T-helper 22 cell (primary cell): ENCODE results near the gene TMEM72.
"Not testable (repeated sequence)": the region's sequence is repeated elsewhere in the genome, so short reads cannot be mapped to it uniquely, and the experiment has no call there.

Experiments used
- DNase-seq: peaks from one replicate; pipeline ENCODE4 v3.0.0-alpha.2; 2020; ENCODE audit warnings: low read depth

TMEM72 gene

DNA sequence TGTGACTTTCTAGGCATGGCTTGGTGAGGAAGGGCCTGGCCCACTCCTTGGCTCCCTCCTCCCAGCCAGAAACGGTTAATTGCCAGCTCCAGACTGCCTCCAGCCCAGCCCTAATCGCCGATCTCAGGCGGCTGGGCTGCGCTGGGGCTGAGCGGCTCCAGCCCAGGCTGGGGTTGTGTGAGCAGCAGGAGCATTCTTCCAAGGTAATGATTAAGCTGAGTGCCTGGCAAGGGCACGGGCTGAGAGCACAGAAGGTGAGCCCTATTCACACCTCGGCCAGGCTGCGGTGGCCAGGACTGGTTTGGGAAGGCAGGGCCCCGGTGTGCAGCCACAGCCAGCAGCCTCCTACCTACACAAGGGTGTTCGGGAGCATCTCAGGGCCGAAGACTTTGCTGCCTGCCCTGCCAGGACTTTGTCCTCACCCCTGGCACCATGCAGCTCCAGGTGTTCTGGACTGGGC is at the start of gene TMEM72:
Gene TMEM72, plus strand, starts transcription at position 257 of the 460 bp plus-strand sequence. Its CDS starts 176 bp downstream, at position 433.
- no peak for DNase-seq

GRCh38 chr10:44862006-44862751 is 49.0 kb upstream of the TMEM72 start:
- no peak for DNase-seq

DNA sequence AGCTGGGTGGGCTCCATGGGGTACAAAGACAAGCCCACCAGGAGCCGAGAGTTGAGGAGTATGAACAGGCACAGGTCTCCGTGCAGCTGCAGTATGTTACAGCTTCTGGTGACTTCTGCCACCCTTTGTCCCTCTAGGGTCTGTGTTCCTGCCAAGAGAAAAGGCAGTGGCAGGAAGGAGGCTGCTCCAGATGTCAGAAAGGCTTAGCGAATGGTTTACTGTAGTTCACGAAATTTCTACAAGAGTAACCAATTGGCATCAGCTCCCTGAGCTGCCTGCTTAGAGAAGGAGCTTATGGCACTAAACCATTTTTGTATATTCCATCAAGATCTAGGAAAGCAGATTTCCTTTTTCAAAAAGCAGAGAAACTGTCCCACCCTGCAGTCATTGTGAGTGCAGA is 48.2 kb upstream of the TMEM72 start:
- DNase-seq = no peak

DNA sequence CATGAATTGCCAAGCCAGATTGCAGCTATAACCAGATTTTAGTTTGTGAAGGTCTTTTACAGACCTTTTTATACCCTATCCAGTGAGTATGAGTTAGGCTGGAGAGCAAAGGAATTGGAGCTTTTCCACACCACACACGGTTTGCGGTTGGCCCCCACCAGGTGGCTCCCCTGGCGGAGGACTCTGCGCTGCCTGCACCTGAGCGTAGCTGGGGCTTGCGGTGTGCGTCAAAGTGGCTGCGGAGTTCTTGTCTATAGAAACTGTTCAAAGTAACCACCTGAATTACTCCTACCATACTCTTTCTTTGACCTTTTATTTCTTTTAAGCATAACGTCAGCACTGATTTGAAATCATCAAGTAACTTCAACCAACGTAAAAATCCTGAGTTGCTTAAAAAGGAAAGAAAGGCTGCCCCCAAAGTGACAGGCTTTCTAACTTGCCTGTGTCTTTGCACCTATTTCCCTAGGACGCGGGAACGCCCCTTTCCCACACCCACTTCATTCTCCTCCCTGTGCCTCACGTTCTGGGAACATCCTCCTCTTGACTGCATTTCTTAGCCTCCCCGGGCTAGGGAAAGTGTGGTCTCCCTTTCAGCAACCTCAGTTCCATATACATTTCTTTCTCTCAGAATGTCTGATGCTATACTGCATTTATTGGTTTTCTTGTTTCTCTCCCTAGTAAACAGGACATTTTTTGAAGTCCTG is 47.6 kb upstream of the TMEM72 start:
- no peak for DNase-seq

DNA sequence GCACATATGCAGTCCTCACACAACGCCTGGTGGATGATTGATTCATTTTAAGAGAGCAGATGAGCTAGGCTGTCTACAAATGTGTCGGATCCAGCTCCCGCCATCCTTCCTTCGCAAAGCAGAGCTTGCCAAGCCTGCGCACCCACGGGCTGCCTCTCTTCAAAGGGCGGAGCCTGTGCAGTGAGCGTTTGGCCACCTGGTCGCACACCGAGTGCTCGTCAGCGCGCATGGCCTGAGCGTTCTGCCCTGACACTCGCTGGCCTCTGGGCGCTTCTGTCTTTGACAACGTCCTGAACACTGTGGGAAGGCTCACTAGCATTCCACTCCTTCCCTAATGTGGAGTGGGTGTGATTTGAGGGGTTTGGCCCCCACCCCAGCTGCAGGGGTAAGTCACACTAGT is 47.1 kb upstream of the TMEM72 start:
- DNase-seq = no peak

DNA sequence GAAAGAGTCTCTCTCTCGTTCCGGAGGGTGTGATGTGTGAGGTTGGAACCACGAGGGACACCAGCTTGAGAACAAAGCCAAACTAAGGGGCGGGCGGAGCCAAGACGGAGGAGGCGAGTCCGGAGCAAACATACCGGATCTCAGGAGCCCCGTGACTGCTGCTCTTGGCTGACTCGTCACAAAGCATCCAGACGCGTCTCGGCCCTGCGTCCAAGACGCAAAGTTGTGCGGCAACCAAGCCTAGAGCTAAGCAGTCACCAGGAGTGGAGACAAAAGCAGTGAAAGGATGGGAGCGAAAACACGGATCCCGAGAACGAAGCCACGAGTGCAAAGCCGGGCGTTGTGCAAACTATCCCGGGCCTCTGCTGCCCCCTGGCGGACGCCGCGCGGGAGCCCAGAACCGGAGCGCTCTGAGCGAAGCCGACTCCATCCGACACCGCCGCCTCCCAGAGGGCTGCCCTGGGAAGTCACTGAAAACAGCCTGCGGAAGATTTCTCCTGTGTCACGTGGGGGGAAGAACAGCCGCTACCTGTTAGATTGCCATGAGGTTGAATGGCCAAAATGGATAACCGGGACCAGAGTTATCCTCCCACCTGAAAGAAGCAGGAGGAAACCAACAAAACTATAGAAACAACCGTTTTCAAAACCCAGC is 46.4 kb upstream of the TMEM72 start:
- DNase-seq = peak; percentile 38

DNA sequence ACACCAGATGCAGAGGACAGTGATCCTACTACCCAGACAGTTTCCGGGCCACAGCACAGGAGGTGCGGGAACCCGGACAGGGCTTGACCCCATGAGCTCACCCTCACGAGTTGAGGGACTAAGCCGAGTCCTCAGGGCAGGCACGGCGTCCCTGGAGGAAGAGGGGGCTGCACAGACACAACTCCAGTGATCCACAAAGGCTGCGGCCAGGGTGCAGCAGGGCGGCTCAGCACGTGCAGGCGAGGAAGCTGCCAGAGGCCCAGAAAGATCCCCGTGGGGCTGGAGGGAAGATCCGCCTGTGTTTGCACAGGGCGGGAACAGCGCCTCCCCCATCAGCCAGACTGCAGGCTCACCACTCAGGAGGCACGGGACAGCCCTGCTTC is 45.9 kb upstream of the TMEM72 start:
- no peak for DNase-seq

GRCh38 chr10:44866367-44866766 is 44.8 kb upstream of the TMEM72 start:
- not testable (repeated sequence) for DNase-seq

GRCh38 chr10:44870031-44870430 is 41.1 kb upstream of the TMEM72 start:
- DNase-seq = no peak

DNA sequence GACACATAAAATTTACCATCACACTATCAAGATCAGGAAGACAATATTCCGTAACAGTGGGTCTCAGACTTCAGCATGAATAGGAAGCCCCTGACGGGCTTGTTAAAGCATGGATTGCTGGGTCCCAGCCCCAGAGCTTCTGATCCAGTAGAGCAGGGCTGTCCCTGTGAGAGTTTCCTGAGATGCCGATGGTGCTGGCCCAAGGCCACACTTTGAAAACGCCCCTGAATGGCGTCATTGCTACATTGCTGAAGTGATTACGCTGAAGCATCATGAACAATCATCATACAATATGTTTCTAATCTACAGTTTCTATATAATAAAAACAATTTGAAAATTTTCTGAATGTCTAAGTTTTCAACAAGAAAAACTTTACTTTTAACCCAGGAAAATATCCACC is 38.0 kb upstream of the TMEM72 start:
- no peak for DNase-seq

DNA sequence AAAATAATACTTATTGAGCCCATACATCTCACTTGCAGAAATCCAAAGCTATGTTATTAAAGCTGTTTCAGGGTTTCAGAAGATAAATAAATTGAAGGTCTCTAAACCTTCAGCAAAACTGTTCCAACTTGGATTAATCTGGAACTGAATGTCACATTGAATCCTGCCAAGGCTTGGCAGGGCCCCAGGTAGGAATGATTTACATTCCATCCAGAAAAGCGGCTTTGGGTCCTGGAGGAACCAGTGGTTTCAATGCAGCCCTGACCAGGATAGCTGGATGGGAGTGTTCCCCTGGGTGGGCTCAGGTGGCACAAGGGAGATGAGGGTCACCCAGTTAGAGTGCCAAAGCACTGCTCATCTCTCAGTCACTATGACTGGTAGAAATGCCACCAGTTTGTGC is 37.0 kb upstream of the TMEM72 start:
- no peak for DNase-seq

GRCh38 chr10:44878706-44879530 is 32.2 kb upstream of the TMEM72 start:
- DNase-seq = peak; percentile 36

GRCh38 chr10:44879531-44879899 is 31.6 kb upstream of the TMEM72 start:
- DNase-seq = no peak

DNA sequence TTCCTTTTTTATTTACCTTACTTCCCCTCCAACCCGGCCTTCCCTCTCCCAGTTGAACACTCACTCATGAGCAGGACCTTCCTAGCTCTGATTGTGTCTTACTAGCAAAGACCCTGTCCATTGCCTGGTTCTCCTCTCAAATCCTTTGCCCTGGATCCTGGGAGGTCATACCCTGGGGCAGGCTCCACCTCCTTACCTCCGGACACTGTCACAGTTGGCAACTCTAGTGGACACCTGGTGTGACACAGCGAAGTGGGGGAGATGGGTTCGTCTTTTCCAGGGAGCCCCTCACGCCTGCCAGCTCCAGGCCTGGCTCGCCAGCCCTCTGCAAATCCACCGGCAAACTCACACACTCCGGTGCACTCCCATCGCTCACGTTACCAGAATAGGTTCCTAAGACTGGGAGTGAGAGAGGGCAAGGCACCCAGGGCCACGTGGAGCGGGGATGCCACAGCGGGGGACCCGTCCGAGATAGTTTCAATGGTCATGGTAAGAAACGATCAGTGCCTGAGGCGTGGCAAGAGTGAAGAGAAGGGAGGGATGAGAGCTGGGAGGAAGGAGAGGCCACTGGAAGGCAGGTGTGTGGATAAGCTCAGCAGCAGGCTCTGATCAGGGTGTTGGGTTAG is 30.9 kb upstream of the TMEM72 start:
- no peak for DNase-seq

DNA sequence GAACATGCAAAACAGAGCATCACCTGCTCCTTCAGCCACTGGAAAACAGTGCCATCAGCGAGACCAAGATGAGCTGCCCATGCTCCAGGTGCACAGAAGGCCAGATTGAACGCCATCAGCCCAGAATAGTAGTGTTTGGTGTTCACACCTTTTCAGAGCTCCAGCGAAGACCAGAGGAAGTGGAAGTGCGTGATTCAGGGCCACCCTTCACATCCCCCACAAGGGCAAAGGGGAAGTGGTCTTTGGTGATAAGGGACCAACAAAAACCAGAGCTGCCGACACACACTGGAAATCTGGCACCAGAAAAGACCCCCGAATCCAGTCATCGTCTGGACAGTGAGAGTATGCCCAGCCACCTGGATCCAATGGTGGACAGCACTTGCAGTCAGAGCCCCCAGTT is 29.5 kb upstream of the TMEM72 start:
- no peak for DNase-seq

- DNase-seq = no peak
Observed at GRCh38 chr10:44882166-44882720, 28.9 kb upstream of the TMEM72 start.

DNA sequence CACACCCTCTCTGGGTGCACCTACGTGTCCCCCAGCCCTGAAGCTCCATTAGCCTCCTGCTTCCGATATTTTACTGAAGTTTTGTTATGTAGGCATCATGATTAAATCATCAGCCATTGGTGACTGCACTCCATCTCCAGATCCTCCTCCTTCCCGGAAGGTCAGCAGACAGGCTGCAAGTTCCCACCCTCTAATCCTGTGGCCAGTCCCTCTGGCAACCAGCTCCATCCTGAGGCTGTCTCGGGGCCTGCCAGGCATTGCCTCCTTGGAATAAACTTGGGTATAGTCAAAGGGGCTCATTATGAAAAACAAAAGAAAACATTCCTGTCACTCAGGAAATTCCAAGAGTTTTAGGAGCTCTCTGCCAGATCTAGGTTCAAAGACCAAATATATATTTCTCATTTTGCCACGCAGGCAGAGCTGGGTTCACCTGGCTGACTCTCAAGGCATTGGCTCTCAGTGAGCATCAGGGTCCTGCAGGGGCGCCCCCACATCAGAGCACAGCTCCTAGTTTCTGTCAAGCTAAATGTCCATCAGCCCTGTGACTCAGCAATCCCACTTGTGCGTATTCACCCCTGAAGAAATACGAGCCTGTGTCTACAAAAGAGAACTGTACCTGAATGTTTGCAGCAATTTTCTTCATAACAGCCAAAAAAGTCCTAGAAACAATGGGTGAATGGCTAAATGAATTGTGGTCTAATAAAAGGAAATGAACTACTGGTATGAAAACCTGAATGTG is 27.4 kb upstream of the TMEM72 start:
- DNase-seq = no peak

- DNase-seq = no peak
Observed at GRCh38 chr10:44885710-44886109, 25.4 kb upstream of the TMEM72 start.

- DNase-seq = no peak
Observed at GRCh38 chr10:44886966-44887365, 24.2 kb upstream of the TMEM72 start.

DNA sequence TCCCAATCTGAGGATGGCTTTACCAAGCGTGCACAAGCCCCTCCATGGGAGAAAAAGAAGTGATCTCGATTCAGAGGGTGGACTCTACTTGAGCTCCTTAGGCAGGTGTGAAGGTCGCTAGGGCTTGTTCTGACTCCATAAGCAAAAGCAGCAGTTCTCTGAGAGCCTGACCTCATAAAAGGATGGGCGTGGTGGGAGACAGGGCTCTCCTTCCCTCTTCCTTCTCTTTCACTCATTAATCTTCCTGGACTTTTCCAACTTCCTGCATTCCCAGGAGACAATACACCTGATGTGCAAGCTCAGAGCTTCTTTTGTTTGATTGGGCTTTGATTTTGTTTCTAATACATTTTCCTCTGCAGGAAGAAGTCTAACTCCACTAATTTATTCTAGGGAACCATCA is 22.3 kb upstream of the TMEM72 start:
- no peak for DNase-seq

- DNase-seq = no peak
Observed at GRCh38 chr10:44889834-44890233, 21.3 kb upstream of the TMEM72 start.
